GM12892 (cell line): ENCODE measurements around the gene LY6G6D.

ENCODE experiments used
- POLR2A ChIP-seq: IDR thresholded peaks from 2 replicates; pipeline ENCODE4 v1.6.1; 2011; ENCODE audit warnings: low read depth, low read length, control low read depth
- POLR2AphosphoS5 ChIP-seq: IDR thresholded peaks from 2 replicates; pipeline ENCODE4 v1.6.1; 2011; ENCODE audit warnings: low read depth, low read length, control low read depth
- TAF1 ChIP-seq: IDR thresholded peaks from 2 replicates; pipeline ENCODE4 v1.6.1; 2011; ENCODE audit warnings: low read depth, mild to moderate bottlenecking, control low read depth, low read length, borderline replicate concordance

GRCh38 chr6:31734247-31734820 lies 19.2 kb downstream of the LY6G6D start:
- TF ChIP-seq POLR2A (no peak), TAF1 (no peak), POLR2AphosphoS5 (no peak)
